GM21423 (cell line): ENCODE measurements around the gene MAGEA9.
"Not testable (repeated sequence)": the region's sequence is repeated elsewhere in the genome, so short reads cannot be mapped to it uniquely, and the experiment has no call there.

Experiments used
- ATAC-seq: cut with Tn5 transposase; IDR thresholded peaks from one replicate; pipeline ENCODE4 v1.9.1; 2021; ENCODE audit warnings: mild to moderate bottlenecking, moderate library complexity; ENCODE audit not compliant: unreplicated experiment

Gene MAGEA9, protein sequence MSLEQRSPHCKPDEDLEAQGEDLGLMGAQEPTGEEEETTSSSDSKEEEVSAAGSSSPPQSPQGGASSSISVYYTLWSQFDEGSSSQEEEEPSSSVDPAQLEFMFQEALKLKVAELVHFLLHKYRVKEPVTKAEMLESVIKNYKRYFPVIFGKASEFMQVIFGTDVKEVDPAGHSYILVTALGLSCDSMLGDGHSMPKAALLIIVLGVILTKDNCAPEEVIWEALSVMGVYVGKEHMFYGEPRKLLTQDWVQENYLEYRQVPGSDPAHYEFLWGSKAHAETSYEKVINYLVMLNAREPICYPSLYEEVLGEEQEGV

DNA sequence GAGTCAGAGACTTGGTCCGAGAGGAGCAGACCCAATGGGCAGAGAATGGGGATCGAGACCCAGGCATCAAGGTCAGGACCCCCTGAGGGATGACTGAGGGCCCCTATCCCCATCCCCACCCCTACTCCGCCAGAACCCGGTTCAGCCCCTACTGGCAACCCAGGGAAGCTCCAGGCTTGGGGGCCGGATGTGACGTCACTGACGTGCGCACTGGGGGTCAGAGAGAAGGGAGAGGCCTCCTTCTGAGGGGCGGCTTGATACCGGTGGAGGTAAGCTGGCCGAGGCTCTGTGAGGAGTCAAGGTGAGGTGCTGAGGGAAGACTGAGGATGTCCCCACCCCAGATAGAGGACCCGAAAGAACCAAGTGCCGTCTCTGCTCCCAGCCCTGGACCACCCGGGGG lies at the start of gene MAGEA9:
Gene MAGEA9, plus strand, starts transcription at position 204 of the 400 bp plus-strand sequence. CDS start 4,281 bp downstream, outside the sequence.
- ATAC-seq: not testable (repeated sequence)

- ATAC-seq: not testable (repeated sequence)
Measured at GRCh38 chrX:149742269-149742668, 39.5 kb upstream of the MAGEA9 start.

DNA sequence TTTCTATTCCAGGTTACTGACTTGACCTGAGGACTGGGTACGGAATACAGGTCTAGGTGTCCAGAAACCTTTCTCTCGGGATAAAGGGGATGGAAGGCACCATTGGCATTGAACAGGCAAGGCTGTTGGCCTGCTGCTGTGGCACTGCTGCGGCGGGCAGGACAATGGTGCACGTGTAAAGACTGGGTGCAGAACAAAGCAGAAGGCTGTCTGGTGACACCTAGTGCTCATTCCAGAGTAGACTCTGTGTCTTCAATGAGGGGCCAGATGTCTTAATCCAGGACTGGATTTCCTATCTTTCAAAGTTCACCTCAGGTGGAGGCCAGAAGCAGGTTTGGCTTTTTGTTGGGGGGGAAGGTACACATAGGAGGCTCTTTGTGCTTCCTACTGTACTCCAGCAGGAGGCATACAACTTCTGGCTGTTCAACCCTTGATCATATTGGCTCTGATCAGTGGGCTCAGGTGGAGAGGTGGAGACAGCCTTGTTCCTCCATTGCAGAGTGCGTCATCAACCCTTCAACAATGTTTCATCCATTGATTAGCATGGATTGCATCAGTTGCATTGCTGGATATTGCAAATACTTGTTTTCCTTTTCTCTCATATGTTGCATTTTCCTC lies 35.2 kb upstream of the MAGEA9 start:
- not testable (repeated sequence) for ATAC-seq

DNA sequence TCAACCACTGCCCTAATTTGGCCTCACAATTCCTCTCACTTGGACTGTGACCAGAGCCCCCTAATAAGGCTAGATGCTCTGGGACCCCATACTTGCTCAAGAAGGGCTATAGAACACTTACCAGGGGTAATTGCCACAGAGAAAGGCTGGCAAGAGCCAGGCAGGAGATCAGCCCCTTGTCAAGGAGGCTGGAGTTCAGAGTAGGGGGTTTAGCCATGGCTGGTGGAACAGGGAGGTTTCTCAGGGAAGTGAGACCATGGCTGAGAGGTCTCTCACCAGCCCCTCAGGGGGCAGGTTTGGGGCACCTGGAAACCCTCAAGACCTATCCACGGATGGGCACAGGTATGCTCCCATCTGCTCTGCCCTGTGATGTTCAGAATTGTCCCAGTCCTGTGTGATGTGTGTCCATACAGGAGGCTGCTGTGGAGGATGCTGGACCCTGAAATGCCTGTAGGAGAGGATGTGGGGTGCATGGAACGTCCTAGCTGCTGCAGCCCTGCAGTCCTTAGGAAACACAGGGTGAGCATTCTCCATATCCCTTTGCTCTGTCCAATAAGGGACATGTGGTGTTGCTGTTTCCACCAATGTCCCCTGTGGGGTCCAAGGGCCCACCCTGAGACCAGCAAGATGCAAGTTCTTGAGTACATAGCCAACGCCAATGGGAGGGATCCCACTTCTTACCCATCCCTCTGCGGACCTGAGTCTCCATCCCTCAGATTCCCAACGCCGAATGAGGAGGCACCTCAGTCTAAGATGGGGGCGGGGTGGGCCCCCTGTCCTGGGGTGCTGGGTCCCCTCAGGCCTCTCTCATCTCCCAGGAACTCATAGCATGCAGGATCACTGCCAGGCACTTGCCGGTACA lies 24.3 kb upstream of the MAGEA9 start:
- ATAC-seq: no peak

GRCh38 chrX:149758068-149758714 lies 23.5 kb upstream of the MAGEA9 start:
- ATAC-seq: no peak

DNA sequence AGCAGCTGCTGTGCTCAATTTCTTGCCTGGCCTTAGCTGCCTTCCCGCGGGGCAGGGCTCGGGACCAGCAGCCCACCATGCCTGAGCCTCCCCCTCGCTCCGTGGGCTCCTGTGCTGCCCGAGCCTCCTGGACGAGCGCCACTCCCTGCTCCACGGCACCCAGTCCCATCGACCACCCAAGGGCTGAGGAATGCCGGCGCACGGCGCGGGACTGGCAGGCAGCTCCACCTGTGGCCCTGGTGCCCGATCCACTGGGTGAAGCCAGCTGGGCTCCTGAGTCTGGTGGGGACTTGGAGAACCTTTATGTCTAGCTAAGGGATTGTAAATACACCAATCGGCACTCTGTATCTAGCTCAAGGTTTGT lies 23.0 kb upstream of the MAGEA9 start:
- not testable (repeated sequence) for ATAC-seq

- no peak for ATAC-seq
Measured at GRCh38 chrX:149759824-149760223, 21.9 kb upstream of the MAGEA9 start.

DNA sequence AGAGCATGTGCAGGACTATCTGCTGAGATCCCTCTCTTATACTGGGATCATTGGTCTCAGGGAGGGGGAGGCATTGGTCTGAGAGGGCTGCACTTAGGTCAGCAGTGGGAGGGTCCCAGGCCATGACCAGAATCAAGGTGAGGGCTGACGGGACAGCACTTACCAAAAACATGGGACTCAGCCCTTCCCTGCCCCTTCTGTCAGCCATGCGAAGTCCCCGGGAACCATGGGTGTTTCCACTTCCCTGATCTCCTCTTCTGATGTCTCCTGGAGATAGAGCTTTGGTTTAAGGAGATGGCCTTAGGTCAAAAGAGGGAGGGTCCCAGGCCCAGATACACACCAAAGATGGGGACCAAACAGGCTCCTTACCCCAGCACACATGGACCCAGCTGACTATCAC lies 20.8 kb upstream of the MAGEA9 start:
- ATAC-seq: no peak

- ATAC-seq: not testable (repeated sequence)
Measured at GRCh38 chrX:149761858-149762674, 19.7 kb upstream of the MAGEA9 start.

GRCh38 chrX:149762696-149763614 lies 18.8 kb upstream of the MAGEA9 start:
- no peak for ATAC-seq

- not testable (repeated sequence) for ATAC-seq
Measured at GRCh38 chrX:149770344-149770743, 11.4 kb upstream of the MAGEA9 start.

DNA sequence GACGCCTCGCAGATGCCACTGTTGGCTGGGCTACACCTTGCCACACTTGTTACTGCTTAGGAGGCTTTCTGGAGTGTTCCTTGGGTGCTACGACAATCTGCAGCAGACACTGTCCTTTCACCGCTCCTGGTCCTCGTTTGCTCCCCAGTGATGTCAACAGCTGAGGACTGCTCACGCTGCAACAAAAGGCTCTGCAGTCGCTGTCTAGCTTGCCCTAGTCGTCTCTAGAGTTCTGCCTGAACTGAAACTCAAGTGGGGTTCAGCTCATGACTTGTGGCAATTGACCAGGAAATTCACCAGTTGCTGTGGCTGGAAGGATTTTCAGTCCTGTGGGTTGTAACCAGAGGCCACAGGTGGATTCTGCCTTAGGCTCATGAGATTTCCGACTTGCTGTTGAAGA lies 8.7 kb upstream of the MAGEA9 start:
- ATAC-seq: not testable (repeated sequence)

DNA sequence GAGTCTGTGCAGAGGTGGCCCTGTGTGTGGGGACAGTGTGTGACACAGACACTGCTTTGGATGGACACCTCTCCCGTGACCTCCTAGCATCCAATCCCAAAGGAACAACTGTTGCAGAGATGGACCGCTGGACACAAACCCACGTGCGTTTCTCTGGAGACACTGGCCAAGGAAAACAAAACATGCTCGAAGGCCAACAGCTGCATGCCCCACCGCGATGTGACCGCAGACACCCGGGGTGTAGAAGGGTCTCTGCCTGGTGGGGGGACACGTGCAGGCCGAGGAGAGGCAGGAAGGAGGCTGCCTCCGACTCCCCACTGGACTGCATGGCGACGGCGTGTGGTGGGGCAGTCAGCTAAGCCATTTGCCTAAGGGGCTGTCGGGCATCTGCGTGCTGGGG lies 8.0 kb upstream of the MAGEA9 start, which contains the start of gene HSFX1:
Gene HSFX1, plus strand, starts transcription at position 301 of the 400 bp plus-strand sequence. CDS start 614 bp downstream, outside the sequence.
- not testable (repeated sequence) for ATAC-seq

DNA sequence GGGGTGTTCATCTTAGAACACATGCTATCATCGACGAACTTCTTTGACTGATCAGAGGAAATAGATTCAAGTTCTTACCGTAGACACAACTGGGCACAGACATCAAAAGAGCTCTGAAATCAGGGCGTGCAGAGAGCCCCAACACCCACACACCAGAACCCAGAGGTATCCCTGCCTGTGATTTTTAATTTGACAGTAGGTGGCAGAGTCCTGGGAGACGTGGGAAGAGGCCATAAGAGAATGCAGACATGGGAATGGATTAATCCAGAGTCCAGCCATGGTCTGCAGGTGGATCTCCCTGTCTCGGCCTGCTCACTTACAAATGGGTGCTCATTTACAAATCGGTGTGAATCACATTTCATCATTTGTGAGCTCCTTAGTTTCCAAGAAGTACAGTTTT lies 3.7 kb upstream of the MAGEA9 start:
- not testable (repeated sequence) for ATAC-seq

GRCh38 chrX:149795531-149795930 lies 13.8 kb downstream of the MAGEA9 start:
- peak; percentile 97 for ATAC-seq

DNA sequence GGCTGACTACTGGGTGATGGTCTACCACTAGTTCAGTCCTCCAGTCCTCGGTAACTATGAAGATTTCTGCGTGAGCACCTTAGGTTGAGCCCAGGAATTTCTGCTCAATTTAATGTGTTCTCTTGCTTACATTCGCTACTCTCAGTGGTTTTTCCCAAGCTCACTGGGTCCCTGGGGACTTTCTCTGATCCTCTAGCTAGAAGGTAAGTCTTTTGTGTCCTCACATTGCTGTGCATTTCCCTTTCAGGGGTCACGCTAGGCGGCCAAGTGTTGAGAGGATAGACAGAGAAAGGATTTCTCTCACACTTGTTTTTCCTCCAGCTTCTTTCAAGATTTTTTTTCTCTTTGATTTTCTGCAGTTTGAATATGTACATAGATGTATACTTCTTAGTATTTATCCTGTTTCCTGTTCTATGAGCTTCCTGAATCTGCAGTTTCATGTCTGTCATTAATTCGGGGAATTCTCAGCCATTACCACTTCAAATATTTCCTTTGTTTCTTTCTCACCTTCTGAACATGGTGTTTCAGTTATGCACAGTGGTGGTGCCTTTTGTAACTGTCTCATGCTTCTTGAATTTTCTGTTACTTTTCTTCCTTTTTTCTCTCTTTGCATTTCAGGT lies 17.5 kb downstream of the MAGEA9 start:
- ATAC-seq: no peak

GRCh38 chrX:149799938-149800337 lies 18.2 kb downstream of the MAGEA9 start:
- no peak for ATAC-seq

DNA sequence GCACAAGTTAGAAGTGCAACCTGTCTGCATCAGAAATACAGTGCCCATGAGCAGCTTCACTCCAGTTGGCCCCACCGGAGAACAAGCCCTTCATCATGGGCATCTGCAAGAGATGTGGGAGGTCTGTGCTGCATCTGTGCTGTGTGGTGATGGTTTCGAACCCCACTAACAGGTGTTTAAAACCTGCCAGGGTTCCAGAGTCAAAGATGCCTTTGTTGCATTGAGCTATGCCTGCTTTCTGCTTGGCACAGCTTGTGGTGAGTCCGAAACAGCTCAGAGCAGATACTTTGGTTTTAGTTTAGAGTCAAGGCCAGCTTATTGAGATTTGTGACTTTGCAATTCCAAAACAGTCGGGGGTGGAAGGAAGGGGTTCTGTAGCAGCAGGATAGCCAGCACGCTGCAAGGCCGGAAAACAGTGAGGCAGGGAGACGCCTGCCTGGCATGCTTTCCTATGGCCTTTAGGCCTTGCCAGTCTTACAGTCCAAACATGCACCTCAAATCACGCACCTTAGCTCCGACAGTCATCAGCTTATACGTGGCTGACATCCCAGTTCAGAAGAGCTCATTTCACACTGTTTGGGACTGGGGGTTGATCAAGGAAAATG lies 21.8 kb downstream of the MAGEA9 start:
- no peak for ATAC-seq
